ENCODE data around the gene ZC3H7B. TPM values are rescaled to one million over a fixed set of nuclear protein-coding genes. Genes with fewer than 3 reads are reported as not detected.
A peak's percentile ranks its signal among the peaks of the same experiment; 100 is the strongest.

ZC3H7B gene
- total and polyA plus RNA-seq, 2 donors (not counting 3 experiments of a cell fraction or from before 2014, with no cell fraction given): 66.8 to 95.9 TPM

GRCh38 chr22:41356430-41357028, 55.2 kb downstream of the ZC3H7B start:
- Histone ChIP-seq H2AFZ (ENCODE audit: low read depth, low read length) (no peak overlapping the region), H3K4me3 (replicated peaks in 1 of 3; ENCODE audit: insufficient read depth in 1 of 3, low read depth in 1 of 3, low read length in 3 of 3) (no peak overlapping the region), H3K4me1 (ENCODE audit: control insufficient read depth, extremely low read depth, insufficient read depth, low read length) (no peaks in the 10 kb centered on the region), H3K9me1 (replicated peaks; ENCODE audit: control insufficient read depth, extremely low read depth, insufficient read depth, low read length) (no peaks in the 10 kb centered on the region), H3K27ac (ENCODE audit: insufficient read depth, low read depth, low read length) (no peak overlapping the region), H3K27me3 (ENCODE audit: control insufficient read depth in 2 of 2, insufficient read depth in 2 of 2, low read length in 2 of 2) (no peaks in the 10 kb centered on the region), H3K4me2 (ENCODE audit: insufficient read depth, low read length) (no peak overlapping the region), H3K36me3 (ENCODE audit: control insufficient read depth in 2 of 2, extremely low read depth in 1 of 2, insufficient read depth in 2 of 2, low read length in 2 of 2) (peaks cover 3 to 57% of the 10 kb centered on the region in 2 experiments), H3K9ac (replicated peaks; ENCODE audit: extremely low read depth, insufficient read depth, low read length) (no peak overlapping the region), H3K9me3 (replicated peaks; ENCODE audit: control insufficient read depth, insufficient read depth, low read length) (no peaks in the 10 kb centered on the region), H4K20me1 (replicated peaks; ENCODE audit: control insufficient read depth, extremely low read depth, insufficient read depth, low read length) (no peaks in the 10 kb centered on the region), H3K79me2 (ENCODE audit: control insufficient read depth, insufficient read depth, low read length) (no peaks in the 10 kb centered on the region)
- CTCF ChIA-PET: interaction anchor here (1.2 kb wide), 1 partner anchor 9 kb away, joined by 3 read pairs; no protein-coding TSS in a partner anchor
- intact Hi-C loops (cut with micrococcal nuclease): no loop called here
- FAIRE-seq (no peak), DNase-seq (ENCODE audit: low read depth, low spot score) (no peak)
- no peak for TF ChIP-seq FOS (IDR thresholded peaks at IDR 0.05; ENCODE audit: borderline replicate concordance, insufficient read depth, low read length)
- POLR2A ChIA-PET: no interaction called here
- BruUV-seq (replicated peaks): TSS peak; percentile 2
- dilution Hi-C loops (cut with MboI; ENCODE audit: extremely low pct_ligation_motif_present, low sequenced_read_pairs): no loop called here

DNA sequence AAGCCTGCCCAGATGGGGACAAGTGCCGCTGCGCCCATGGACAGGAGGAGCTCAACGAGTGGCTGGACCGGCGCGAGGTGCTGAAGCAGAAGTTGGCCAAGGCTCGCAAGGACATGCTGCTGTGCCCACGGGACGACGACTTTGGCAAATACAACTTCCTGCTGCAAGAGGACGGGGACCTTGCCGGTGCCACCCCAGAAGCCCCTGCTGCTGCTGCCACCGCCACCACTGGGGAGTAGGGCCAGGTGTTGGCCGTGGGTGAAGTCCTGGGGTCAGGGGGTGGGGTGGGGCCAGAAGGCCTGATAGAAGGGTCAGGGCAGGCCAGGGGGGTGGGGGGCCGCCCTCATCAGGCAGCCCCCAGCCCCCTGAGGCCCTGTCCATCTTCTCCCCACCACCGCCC, 55.9 kb downstream of the ZC3H7B start:
- no peaks in the 10 kb centered on the region for H3K4me1 ChIP-seq (ENCODE audit: control insufficient read depth, extremely low read depth, insufficient read depth, low read length)
- no peak overlapping the region for H2AFZ ChIP-seq (ENCODE audit: low read depth, low read length)
- dilution Hi-C loops (cut with MboI; ENCODE audit: extremely low pct_ligation_motif_present, low sequenced_read_pairs): no loop called here
- POLR2A ChIA-PET: no interaction called here
- no peaks in the 10 kb centered on the region for H3K9me1 ChIP-seq (replicated peaks; ENCODE audit: control insufficient read depth, extremely low read depth, insufficient read depth, low read length)
- H3K4me2 ChIP-seq (ENCODE audit: insufficient read depth, low read length): no peak overlapping the region
- CTCF ChIA-PET: interaction anchor here (1.2 kb wide), 1 partner anchor 9 kb away, joined by 3 read pairs; no protein-coding TSS in a partner anchor
- no peak for TF ChIP-seq GATA2 (IDR thresholded peaks at IDR 0.05; ENCODE audit: insufficient read depth, insufficient read length, low read depth, low read length)
- no peak for TF ChIP-seq MYC (IDR thresholded peaks at IDR 0.05; ENCODE audit: low read depth, low read length)
- TF ChIP-seq FOS (IDR thresholded peaks at IDR 0.05; ENCODE audit: borderline replicate concordance, insufficient read depth, low read length): no peak
- no peak for TF ChIP-seq EZH2 (IDR thresholded peaks at IDR 0.05; ENCODE audit: borderline replicate concordance, low read depth, low read length, severe bottlenecking)
- no peak for TF ChIP-seq POLR2A (IDR thresholded peaks at IDR 0.05; ENCODE audit: low read depth, low read length)
- TF ChIP-seq, protein P1, sequence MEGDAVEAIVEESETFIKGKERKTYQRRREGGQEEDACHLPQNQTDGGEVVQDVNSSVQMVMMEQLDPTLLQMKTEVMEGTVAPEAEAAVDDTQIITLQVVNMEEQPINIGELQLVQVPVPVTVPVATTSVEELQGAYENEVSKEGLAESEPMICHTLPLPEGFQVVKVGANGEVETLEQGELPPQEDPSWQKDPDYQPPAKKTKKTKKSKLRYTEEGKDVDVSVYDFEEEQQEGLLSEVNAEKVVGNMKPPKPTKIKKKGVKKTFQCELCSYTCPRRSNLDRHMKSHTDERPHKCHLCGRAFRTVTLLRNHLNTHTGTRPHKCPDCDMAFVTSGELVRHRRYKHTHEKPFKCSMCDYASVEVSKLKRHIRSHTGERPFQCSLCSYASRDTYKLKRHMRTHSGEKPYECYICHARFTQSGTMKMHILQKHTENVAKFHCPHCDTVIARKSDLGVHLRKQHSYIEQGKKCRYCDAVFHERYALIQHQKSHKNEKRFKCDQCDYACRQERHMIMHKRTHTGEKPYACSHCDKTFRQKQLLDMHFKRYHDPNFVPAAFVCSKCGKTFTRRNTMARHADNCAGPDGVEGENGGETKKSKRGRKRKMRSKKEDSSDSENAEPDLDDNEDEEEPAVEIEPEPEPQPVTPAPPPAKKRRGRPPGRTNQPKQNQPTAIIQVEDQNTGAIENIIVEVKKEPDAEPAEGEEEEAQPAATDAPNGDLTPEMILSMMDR (IDR thresholded peaks at IDR 0.05; ENCODE audit: extremely low read depth in 1 of 2, insufficient read depth in 1 of 2, low read depth in 1 of 2, low read length in 2 of 2): no peak
- no peak for TF ChIP-seq JUN (IDR thresholded peaks at IDR 0.05; ENCODE audit: borderline replicate concordance, insufficient read depth, insufficient read length, low read depth)
- no peak for TF ChIP-seq POLR2AphosphoS5 (IDR thresholded peaks at IDR 0.05; ENCODE audit: insufficient read depth, low read depth, low read length)
- TF ChIP-seq, protein P2, sequence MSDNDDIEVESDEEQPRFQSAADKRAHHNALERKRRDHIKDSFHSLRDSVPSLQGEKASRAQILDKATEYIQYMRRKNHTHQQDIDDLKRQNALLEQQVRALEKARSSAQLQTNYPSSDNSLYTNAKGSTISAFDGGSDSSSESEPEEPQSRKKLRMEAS (IDR thresholded peaks at IDR 0.05; ENCODE audit: insufficient read depth, insufficient read length): no peak
- H3K4me3 ChIP-seq (replicated peaks in 1 of 3; ENCODE audit: insufficient read depth in 1 of 3, low read depth in 1 of 3, low read length in 3 of 3): no peak overlapping the region
- no TSS peak for BruUV-seq (replicated peaks)
- no peak for DNase-seq (ENCODE audit: low read depth, low spot score)
- H3K27ac ChIP-seq (ENCODE audit: insufficient read depth, low read depth, low read length): no peak overlapping the region
- no peaks in the 10 kb centered on the region for H3K79me2 ChIP-seq (ENCODE audit: control insufficient read depth, insufficient read depth, low read length)
- FAIRE-seq: no peak
- peaks cover 3 to 53% of the 10 kb centered on the region in 2 experiments for H3K36me3 ChIP-seq (ENCODE audit: control insufficient read depth in 2 of 2, extremely low read depth in 1 of 2, insufficient read depth in 2 of 2, low read length in 2 of 2)
- H4K20me1 ChIP-seq (replicated peaks; ENCODE audit: control insufficient read depth, extremely low read depth, insufficient read depth, low read length): no peaks in the 10 kb centered on the region
- H3K27me3 ChIP-seq (ENCODE audit: control insufficient read depth in 2 of 2, insufficient read depth in 2 of 2, low read length in 2 of 2): no peaks in the 10 kb centered on the region
- no peaks in the 10 kb centered on the region for H3K9me3 ChIP-seq (replicated peaks; ENCODE audit: control insufficient read depth, insufficient read depth, low read length)
- no peak overlapping the region for H3K9ac ChIP-seq (replicated peaks; ENCODE audit: extremely low read depth, insufficient read depth, low read length)
- intact Hi-C loops (cut with micrococcal nuclease): no loop called here

Data from endothelial cell of umbilical vein (primary cell).